GM23338 (cell line): ENCODE results near the gene ADGRD1. TPM values are rescaled to one million over a fixed set of nuclear protein-coding genes. Genes with fewer than 3 reads are reported as not detected.

Experiments used
- ATAC-seq: fragments of 200-7000 bp; cut with Tn5 transposase; 3 replicates; pipeline ENCODE4 v1.9.1; 2020
- DNase-seq: peaks from one replicate; pipeline ENCODE4 v3.0.0-alpha.2; 2015; ENCODE audit warnings: low spot score
- H2AFZ ChIP-seq: fragments of 200-600 bp; sonication (generic); 2 replicates; pipeline ENCODE4 v1.8.0; 2016; ENCODE audit warnings: antibody characterized with exemption, mild to moderate bottlenecking, moderate library complexity
- H3F3A ChIP-seq: fragments of 200-600 bp; sonication (generic); replicated peaks from 2 replicates; pipeline ENCODE4 v1.8.0; 2017; ENCODE audit warnings: antibody characterized with exemption, mixed run types, low read depth
- H3K27ac ChIP-seq: fragments of 200-600 bp; sonication (generic); 2 replicates; pipeline ENCODE4 v1.6.1; 2016; ENCODE audit warnings: low read depth
- H3K27me3 ChIP-seq: fragments of 200-600 bp; sonication (generic); 2 replicates; pipeline ENCODE4 v1.8.0; 2016; ENCODE audit warnings: mild to moderate bottlenecking, mixed run types, moderate library complexity; ENCODE audit not compliant: insufficient read depth
- H3K36me3 ChIP-seq: fragments of 200-600 bp; sonication (generic); 2 replicates; pipeline ENCODE4 v1.8.0; 2016; ENCODE audit warnings: mild to moderate bottlenecking; ENCODE audit not compliant: insufficient read depth
- H3K4me1 ChIP-seq: fragments of 200-600 bp; sonication (generic); 2 replicates; pipeline ENCODE4 v1.8.0; 2016; ENCODE audit warnings: mild to moderate bottlenecking, moderate library complexity; ENCODE audit not compliant: insufficient read depth
- H3K4me2 ChIP-seq: fragments of 200-600 bp; sonication (generic); 2 replicates; pipeline ENCODE4 v1.7.1; 2017; ENCODE audit warnings: mixed run types
- H3K4me3 ChIP-seq: fragments of 200-600 bp; sonication (generic); 2 replicates; pipeline ENCODE4 v1.6.1; 2016; ENCODE audit warnings: mixed run types
- H3K79me2 ChIP-seq: fragments of 200-600 bp; sonication (generic); replicated peaks from 2 replicates; pipeline ENCODE4 v1.8.0; 2017; ENCODE audit warnings: mild to moderate bottlenecking; ENCODE audit not compliant: insufficient read depth
- H3K9me2 ChIP-seq: fragments of 200-600 bp; sonication (generic); 2 replicates; pipeline ENCODE4 v1.8.0; 2017; ENCODE audit not compliant: insufficient read depth
- H4K20me1 ChIP-seq: fragments of 200-600 bp; sonication (generic); replicated peaks from 2 replicates; pipeline ENCODE4 v1.8.0; 2017; ENCODE audit warnings: mild to moderate bottlenecking; ENCODE audit not compliant: insufficient read depth
- H3K27ac Mint-ChIP-seq: 2 replicates; pipeline ENCODE4 v1.8.0; 2020; ENCODE audit warnings: inconsistent platforms, mild to moderate bottlenecking, moderate library complexity, mixed read lengths
- H3K27me3 Mint-ChIP-seq: 3 replicates; pipeline ENCODE4 v1.8.0; 2022; ENCODE audit warnings: low read depth, mild to moderate bottlenecking, moderate library complexity, mixed read lengths, inconsistent platforms; ENCODE audit not compliant: insufficient read depth, poor library complexity
- H3K36me3 Mint-ChIP-seq: 3 replicates; pipeline ENCODE4 v1.8.0; 2021; ENCODE audit warnings: low read depth, mild to moderate bottlenecking, inconsistent platforms, moderate library complexity, mixed read lengths
- H3K4me1 Mint-ChIP-seq: 3 replicates; pipeline ENCODE4 v1.8.0; 2020; ENCODE audit warnings: mild to moderate bottlenecking, inconsistent platforms, mixed read lengths
- H3K4me3 Mint-ChIP-seq: 3 replicates; pipeline ENCODE4 v1.8.0; 2021; ENCODE audit warnings: moderate library complexity, mild to moderate bottlenecking, inconsistent platforms, mixed read lengths
- H3K9me3 Mint-ChIP-seq: 3 replicates; pipeline ENCODE4 v1.8.0; 2020; ENCODE audit warnings: moderate library complexity, mild to moderate bottlenecking, inconsistent platforms, mixed read lengths
- CREB1 ChIP-seq: fragments of 250-450 bp; sonication (Bioruptor Pico); IDR thresholded peaks from 2 replicates; pipeline ENCODE4 v1.5.0; 2020; ENCODE audit warnings: low read depth, mild to moderate bottlenecking, moderate library complexity
- CTCF ChIP-seq, 2 experiments: fragments of 200-600 bp in 1 of 2; sonication (generic) in 1 of 2; conservative IDR thresholded peaks; 2 replicates each; pipeline versions ENCODE4 v1.5.1 to v1.6.1; 2016 to 2017; ENCODE audit warnings: antibody characterized with exemption in 2 of 2, low read depth in 2 of 2, mild to moderate bottlenecking in 2 of 2, moderate library complexity in 1 of 2
- ETS1 ChIP-seq: IDR thresholded peaks from 2 replicates; pipeline ENCODE4 v1.6.1; 2016; ENCODE audit warnings: antibody characterized with exemption
- EZH2 ChIP-seq: fragments of 200-600 bp; sonication (generic); IDR thresholded peaks from one replicate; pipeline ENCODE4 v1.8.0; 2017; ENCODE audit warnings: antibody characterized with exemption, mild to moderate bottlenecking, low read depth; ENCODE audit not compliant: unreplicated experiment
- EZH2phosphoT487 ChIP-seq: fragments of 200-600 bp; sonication (generic); IDR thresholded peaks from one replicate; pipeline ENCODE4 v1.8.1; 2018; ENCODE audit warnings: antibody characterized with exemption; ENCODE audit not compliant: unreplicated experiment
- JUNB ChIP-seq: IDR thresholded peaks from one replicate; pipeline ENCODE4 v1.6.1; 2016; ENCODE audit warnings: antibody characterized with exemption; ENCODE audit not compliant: unreplicated experiment
- NANOG ChIP-seq: IDR thresholded peaks from 2 replicates; pipeline ENCODE4 v1.6.1; 2016; ENCODE audit warnings: antibody characterized with exemption, borderline replicate concordance
- POLR2AphosphoS5 ChIP-seq: IDR thresholded peaks from 2 replicates; pipeline ENCODE4 v1.6.1; 2016; ENCODE audit warnings: antibody characterized with exemption, low read depth
- STAT1 ChIP-seq: IDR thresholded peaks from one replicate; pipeline ENCODE4 v1.6.1; 2016; ENCODE audit warnings: antibody characterized with exemption; ENCODE audit not compliant: unreplicated experiment
- ZNF114 ChIP-seq: fragments of 250-450 bp; sonication (Bioruptor Pico); IDR thresholded peaks from 2 replicates; pipeline ENCODE4 v1.5.0; 2020; ENCODE audit warnings: mild to moderate bottlenecking, moderate library complexity
- ZNF331 ChIP-seq: fragments of 250-450 bp; sonication (Bioruptor Pico); IDR thresholded peaks from 2 replicates; pipeline ENCODE4 v1.5.0; 2020; ENCODE audit warnings: low read depth, mild to moderate bottlenecking, moderate library complexity
- ZNF462 ChIP-seq: fragments of 250-450 bp; sonication (Bioruptor Pico); IDR thresholded peaks from 2 replicates; pipeline ENCODE4 v1.5.0; 2020; ENCODE audit warnings: mild to moderate bottlenecking, moderate library complexity
- polyA plus RNA-seq: library from polyadenylated mRNA; unstranded; fragments of >200 nt; fragmentation: Nextera tagmentation; extraction: Ambion mirVana; gene quantifications from 2 replicates; pipeline ENCODE4 v1.2.1, GENCODE V29; 2016
- total RNA-seq: library from RNA; depleted of rRNA; stranded (reverse); fragments of >200 nt; shearing (Covaris generic); gene quantifications from 2 replicates; pipeline ENCODE4 v1.2.3, GENCODE V29; 2014
- TF ChIP-seq, protein P1 (sequence below): IDR thresholded peaks from one replicate; pipeline ENCODE4 v1.6.1; 2018; ENCODE audit warnings: antibody characterized with exemption; ENCODE audit not compliant: unreplicated experiment

ADGRD1 gene
- total and polyA plus RNA-seq, 2 experiments from 2014 or later, result 1.4 TPM; not detected in 1

GRCh38 chr12:131090274-131091210 is 136.8 kb downstream of the ADGRD1 start:
- no peak for TF ChIP-seq ZNF114 (CRISPR knock-in tag)
- TF ChIP-seq EZH2, result no peak
- TF ChIP-seq ETS1, result no peak
- TF ChIP-seq, protein P1, sequence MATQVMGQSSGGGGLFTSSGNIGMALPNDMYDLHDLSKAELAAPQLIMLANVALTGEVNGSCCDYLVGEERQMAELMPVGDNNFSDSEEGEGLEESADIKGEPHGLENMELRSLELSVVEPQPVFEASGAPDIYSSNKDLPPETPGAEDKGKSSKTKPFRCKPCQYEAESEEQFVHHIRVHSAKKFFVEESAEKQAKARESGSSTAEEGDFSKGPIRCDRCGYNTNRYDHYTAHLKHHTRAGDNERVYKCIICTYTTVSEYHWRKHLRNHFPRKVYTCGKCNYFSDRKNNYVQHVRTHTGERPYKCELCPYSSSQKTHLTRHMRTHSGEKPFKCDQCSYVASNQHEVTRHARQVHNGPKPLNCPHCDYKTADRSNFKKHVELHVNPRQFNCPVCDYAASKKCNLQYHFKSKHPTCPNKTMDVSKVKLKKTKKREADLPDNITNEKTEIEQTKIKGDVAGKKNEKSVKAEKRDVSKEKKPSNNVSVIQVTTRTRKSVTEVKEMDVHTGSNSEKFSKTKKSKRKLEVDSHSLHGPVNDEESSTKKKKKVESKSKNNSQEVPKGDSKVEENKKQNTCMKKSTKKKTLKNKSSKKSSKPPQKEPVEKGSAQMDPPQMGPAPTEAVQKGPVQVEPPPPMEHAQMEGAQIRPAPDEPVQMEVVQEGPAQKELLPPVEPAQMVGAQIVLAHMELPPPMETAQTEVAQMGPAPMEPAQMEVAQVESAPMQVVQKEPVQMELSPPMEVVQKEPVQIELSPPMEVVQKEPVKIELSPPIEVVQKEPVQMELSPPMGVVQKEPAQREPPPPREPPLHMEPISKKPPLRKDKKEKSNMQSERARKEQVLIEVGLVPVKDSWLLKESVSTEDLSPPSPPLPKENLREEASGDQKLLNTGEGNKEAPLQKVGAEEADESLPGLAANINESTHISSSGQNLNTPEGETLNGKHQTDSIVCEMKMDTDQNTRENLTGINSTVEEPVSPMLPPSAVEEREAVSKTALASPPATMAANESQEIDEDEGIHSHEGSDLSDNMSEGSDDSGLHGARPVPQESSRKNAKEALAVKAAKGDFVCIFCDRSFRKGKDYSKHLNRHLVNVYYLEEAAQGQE, result no peak
- no peak for TF ChIP-seq EZH2phosphoT487
- TF ChIP-seq NANOG, result no peak
- TF ChIP-seq POLR2AphosphoS5, result no peak
- TF ChIP-seq CREB1 (CRISPR knock-in tag), result no peak
- TF ChIP-seq JUNB, result no peak
- TF ChIP-seq ZNF331 (CRISPR knock-in tag), result no peak
- no peak for TF ChIP-seq ZNF462 (CRISPR knock-in tag)
- TF ChIP-seq STAT1, result no peak
- TF ChIP-seq CTCF (conservative IDR thresholded peaks at IDR 0.05; ENCODE audit: low read depth in 2 of 2), result no peak
- Histone ChIP-seq H3K4me3 (no peak overlapping the region), H3K27ac (no peak overlapping the region), H3K4me2 (no peak overlapping the region), H3K36me3 (no peaks in the 10 kb centered on the region), H3F3A (no peaks in the 10 kb centered on the region), H3K4me1 (no peaks in the 10 kb centered on the region), H3K79me2 (no peaks in the 10 kb centered on the region), H3K9me2 (no peaks in the 10 kb centered on the region), H3K27me3 (no peaks in the 10 kb centered on the region), H2AFZ (no peak overlapping the region), H4K20me1 (no peaks in the 10 kb centered on the region)
- H3K27me3 Mint-ChIP-seq, result peaks cover 9% of the 10 kb centered on the region
- no peaks in the 10 kb centered on the region for H3K36me3 Mint-ChIP-seq
- no peak overlapping the region for H3K4me3 Mint-ChIP-seq
- no peaks in the 10 kb centered on the region for H3K9me3 Mint-ChIP-seq
- DNase-seq, result no peak
- H3K27ac Mint-ChIP-seq, result no peak overlapping the region
- no peak for ATAC-seq
- no peaks in the 10 kb centered on the region; the same call in 2 of the 3 replicates for H3K4me1 Mint-ChIP-seq
